Measurements from ENCODE around the gene KLHL3. TPM values are rescaled to one million over a fixed set of nuclear protein-coding genes. Genes with fewer than 3 reads are reported as not detected.
"Not testable (repeated sequence)": the region's sequence is repeated elsewhere in the genome, so short reads cannot be mapped to it uniquely, and the experiment has no call there.

Gene KLHL3, protein sequence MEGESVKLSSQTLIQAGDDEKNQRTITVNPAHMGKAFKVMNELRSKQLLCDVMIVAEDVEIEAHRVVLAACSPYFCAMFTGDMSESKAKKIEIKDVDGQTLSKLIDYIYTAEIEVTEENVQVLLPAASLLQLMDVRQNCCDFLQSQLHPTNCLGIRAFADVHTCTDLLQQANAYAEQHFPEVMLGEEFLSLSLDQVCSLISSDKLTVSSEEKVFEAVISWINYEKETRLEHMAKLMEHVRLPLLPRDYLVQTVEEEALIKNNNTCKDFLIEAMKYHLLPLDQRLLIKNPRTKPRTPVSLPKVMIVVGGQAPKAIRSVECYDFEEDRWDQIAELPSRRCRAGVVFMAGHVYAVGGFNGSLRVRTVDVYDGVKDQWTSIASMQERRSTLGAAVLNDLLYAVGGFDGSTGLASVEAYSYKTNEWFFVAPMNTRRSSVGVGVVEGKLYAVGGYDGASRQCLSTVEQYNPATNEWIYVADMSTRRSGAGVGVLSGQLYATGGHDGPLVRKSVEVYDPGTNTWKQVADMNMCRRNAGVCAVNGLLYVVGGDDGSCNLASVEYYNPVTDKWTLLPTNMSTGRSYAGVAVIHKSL
- total RNA-seq (2021; fragmentation: NEBNext Ultra II Directional; extraction: Animal tissue kit (Norgen Biotek cat#: 25700)), result 1 to 10 TPM in 2 of 6 experiments, under 1 TPM in 4; 0.25 to 1.3 (median 0.53) TPM
- long read RNA-seq, result 0 reads

DNA sequence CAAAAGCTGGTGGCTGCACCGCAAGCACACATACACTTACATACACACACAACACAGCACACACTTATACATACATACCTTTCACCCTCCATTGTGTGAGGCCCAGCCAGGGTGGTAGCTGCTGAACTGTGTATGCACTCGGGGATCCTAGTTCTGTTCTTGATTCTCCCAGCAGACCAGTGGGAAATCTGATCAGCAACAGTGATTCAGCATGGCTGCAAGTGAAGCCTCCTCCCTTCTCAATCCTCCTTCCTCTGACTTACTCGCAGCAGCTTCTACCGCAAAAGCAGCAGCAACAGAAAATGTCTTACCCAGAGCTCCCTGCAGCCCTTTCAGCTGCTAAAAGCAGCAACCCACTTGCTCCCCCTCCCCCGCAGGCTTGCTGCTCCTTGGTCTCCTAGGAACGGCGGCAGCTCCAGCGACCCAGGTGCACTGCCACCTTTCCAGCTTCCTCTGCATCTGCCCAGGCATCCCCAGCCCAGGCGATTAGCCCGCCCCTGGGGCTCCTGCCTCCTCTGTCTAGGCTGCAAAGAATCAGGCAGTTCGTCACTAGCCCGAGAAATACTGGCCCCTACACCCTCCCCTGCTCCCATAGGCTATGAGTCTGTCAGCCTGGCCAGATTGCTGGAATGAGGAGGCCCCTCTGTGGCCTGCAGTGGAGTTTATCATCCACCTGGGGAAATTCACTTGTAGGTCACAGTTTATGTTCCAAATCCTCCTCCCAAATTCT lies at the start of gene KLHL3:
Gene KLHL3 (minus strand): TSS at position 535 of the 730 bp plus-strand sequence. CDS start 443 bp downstream, at position 92.
- DNase-seq, result no peak
- Mint-ChIP-seq H3K4me3 (no peak within 1 kb of the TSS), H3K27me3 (ENCODE audit: insufficient read depth) (peaks cover 16% of the 10 kb centered on the region), H3K27ac (no peak within 1 kb of the TSS), H3K9me3 (peaks cover 6% of the 10 kb centered on the region), H3K4me1 (ENCODE audit: low read depth) (peaks cover 17% of the 10 kb centered on the region), H3K36me3 (ENCODE audit: low read depth) (no peaks in the 10 kb centered on the region)
- TF ChIP-seq, protein P1, sequence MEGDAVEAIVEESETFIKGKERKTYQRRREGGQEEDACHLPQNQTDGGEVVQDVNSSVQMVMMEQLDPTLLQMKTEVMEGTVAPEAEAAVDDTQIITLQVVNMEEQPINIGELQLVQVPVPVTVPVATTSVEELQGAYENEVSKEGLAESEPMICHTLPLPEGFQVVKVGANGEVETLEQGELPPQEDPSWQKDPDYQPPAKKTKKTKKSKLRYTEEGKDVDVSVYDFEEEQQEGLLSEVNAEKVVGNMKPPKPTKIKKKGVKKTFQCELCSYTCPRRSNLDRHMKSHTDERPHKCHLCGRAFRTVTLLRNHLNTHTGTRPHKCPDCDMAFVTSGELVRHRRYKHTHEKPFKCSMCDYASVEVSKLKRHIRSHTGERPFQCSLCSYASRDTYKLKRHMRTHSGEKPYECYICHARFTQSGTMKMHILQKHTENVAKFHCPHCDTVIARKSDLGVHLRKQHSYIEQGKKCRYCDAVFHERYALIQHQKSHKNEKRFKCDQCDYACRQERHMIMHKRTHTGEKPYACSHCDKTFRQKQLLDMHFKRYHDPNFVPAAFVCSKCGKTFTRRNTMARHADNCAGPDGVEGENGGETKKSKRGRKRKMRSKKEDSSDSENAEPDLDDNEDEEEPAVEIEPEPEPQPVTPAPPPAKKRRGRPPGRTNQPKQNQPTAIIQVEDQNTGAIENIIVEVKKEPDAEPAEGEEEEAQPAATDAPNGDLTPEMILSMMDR (IDR thresholded peaks at IDR 0.05), result no peak; the same call in 1 of the 2 replicates

DNA sequence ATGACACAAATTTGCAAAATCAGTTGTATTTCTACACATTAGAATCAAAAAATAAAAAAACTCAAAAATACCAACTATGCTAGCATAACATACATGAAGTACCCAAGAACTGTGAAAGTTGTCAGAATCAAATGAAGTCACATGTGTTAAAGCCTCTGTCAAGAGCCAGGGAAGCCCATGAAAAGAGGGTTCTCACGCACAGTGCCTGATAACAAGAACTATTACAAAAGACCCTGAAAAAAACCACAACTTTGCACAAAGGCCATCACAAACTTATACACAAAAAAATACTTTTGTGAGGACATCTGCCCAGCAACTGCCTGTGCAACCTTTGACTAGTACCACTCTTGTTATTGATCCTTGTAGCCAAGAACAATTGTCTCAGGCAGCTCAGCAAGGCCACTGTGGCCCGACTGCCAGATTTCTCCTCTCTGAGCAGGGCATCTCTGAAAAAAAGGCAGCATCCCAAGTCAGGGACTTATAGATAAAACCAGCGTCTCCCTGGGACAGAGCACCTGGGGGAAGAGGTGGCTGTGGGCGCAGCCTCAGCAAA lies 47.2 kb upstream of the KLHL3 start:
- Mint-ChIP-seq H3K4me1 (ENCODE audit: low read depth) (no peaks in the 10 kb centered on the region), H3K4me3 (no peak overlapping the region), H3K27ac (no peak overlapping the region), H3K36me3 (ENCODE audit: low read depth) (no peaks in the 10 kb centered on the region), H3K9me3 (no peaks in the 10 kb centered on the region), H3K27me3 (ENCODE audit: insufficient read depth) (peaks cover 44% of the 10 kb centered on the region)
- no peak for DNase-seq
- TF ChIP-seq, protein P1 (IDR thresholded peaks at IDR 0.05), result no peak

DNA sequence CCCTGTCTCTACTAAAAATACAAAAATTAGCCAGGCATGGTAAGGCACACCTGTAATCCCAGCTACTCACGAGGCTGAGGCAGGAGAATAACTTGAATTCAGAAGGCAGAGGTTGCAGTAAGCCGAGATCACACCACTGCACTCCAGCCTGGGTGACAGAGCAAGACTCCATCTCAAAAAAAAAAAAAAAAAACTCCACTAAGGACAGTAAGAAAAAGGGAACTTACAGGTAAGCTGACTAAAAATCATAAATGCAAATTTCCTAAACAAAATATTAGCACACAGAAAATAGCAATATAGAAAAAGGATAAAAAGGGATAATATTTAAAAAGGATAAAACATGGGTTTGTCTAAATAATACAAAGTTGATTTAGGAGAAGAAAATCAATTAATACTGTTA lies 46.2 kb upstream of the KLHL3 start:
- DNase-seq, result no peak
- no peaks in the 10 kb centered on the region for H3K4me1 Mint-ChIP-seq (ENCODE audit: low read depth)
- no peak overlapping the region for H3K4me3 Mint-ChIP-seq
- H3K27ac Mint-ChIP-seq, result no peak overlapping the region
- TF ChIP-seq, protein P1 (IDR thresholded peaks at IDR 0.05), result no peak
- no peaks in the 10 kb centered on the region for H3K9me3 Mint-ChIP-seq
- H3K36me3 Mint-ChIP-seq (ENCODE audit: low read depth), result no peaks in the 10 kb centered on the region
- peaks cover 38% of the 10 kb centered on the region for H3K27me3 Mint-ChIP-seq (ENCODE audit: insufficient read depth)

DNA sequence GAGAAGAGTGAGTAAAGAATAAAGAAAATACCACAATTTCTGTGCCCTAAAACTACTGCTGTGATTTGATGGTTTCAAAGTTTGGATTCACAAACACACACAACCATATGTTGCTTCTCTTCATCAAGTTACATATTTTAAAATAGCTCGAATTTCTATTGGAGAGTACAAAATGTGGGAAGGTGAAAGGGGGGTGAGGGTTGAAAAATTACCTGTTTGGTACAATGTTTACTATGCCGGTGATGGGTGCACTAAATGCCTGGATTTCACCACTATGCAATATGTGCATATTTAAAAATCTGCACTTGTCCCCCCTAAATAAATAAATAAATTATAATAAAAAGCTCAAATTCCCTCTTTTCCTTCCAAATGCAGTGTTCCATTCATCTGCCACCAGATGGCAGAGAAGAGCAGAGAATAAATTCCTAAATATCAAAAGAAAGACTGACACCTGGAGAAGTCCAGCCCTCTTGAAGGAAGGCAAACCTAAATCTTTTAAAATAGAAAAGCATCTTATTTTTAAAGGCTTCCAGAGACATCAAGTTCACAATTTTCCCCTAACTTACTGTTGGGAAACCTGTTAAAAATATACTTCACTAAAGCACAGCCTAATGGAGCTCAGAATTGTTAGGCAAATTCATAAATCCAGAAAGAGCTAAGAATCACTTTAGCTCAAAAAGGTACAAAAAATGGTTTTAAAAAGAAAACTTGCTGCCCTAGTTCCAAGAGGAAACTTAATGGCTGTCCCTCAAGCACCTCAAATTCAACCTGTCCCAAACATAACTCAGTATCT lies 43.1 kb upstream of the KLHL3 start:
- DNase-seq, result no peak
- Mint-ChIP-seq H3K36me3 (ENCODE audit: low read depth) (no peaks in the 10 kb centered on the region), H3K27me3 (ENCODE audit: insufficient read depth) (peaks cover 32% of the 10 kb centered on the region), H3K9me3 (no peaks in the 10 kb centered on the region), H3K27ac (no peak overlapping the region), H3K4me1 (ENCODE audit: low read depth) (no peaks in the 10 kb centered on the region), H3K4me3 (no peak overlapping the region)
- TF ChIP-seq, protein P1 (IDR thresholded peaks at IDR 0.05), result peak; percentile 88

DNA sequence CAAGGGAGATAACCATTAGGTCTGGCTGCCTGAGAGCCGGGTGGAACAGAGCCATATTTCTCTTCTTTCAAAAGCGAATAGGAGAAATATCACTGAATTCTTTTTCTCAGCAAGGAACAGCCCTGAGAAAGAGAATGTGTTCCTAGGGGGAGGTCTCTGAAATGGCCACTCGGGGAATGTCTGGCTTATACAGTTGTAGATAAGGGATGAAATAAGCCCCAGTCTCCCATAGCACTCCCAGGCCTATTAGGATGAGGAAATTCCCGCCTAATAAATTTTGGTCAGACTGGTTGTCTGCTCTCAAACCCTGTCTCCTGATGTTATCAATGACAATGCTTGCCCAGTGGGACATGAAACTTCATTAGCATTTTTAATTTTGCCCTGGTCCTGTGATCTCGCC lies 32.0 kb upstream of the KLHL3 start:
- peaks cover 14% of the 10 kb centered on the region for H3K27me3 Mint-ChIP-seq (ENCODE audit: insufficient read depth)
- not testable (repeated sequence) for H3K27ac Mint-ChIP-seq; DNase-seq; H3K9me3 Mint-ChIP-seq; H3K4me3 Mint-ChIP-seq; H3K36me3 Mint-ChIP-seq (ENCODE audit: low read depth); H3K4me1 Mint-ChIP-seq (ENCODE audit: low read depth)

Measured in HFFc6 (cell line).